Activated CD4-positive, CD25-positive, alpha-beta regulatory T cell treated with anti-CD3 and anti-CD28 coated beads, Interleukin-2, amount 50 U/mL, for 72 hours (primary cell): ENCODE data around the gene C6orf58.
"Not testable (repeated sequence)": the region's sequence is repeated elsewhere in the genome, so short reads cannot be mapped to it uniquely, and the experiment has no call there.

Source experiments
- DNase-seq: peaks from one replicate; pipeline ENCODE4 v3.0.0; 2021

C6orf58 gene

GRCh38 chr6:127593456-127593855, 16.5 kb downstream of the C6orf58 start:
- not testable (repeated sequence) for DNase-seq

- DNase-seq = no peak
Measured at GRCh38 chr6:127606131-127606562, 29.2 kb downstream of the C6orf58 start.

DNA sequence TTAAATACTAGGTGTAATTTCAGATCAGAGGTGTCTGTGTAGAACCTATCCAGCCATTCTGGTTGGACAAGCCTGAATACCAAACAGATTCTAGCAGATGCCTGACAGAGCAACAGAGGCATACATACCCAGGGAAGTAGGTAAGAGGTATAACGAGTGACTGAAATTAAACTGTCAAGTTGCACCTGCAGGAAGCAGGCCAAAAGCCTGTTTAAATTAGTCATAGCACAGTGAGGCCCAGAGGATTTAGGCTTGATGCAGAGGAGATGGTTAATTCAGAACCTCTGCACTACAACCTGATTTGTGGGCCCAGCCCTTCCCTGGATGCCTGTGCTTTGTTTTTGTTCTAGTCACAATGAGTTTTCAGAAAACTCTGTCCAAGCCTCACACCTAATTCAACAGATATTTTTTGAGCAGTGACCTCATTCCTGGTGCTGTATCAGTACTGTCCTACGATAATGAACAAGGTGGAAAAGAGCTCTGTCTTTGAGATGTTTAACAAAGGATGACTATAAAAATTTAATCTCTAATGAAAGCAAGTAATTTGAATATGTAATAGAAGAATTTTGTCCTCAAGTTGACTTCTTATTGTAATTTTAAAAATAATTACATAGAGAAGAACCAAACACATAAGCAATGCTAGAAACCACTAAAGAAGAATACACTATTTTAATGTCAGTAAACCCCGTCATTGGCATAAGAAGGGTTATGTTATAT, 31.7 kb downstream of the C6orf58 start:
- DNase-seq = no peak

- DNase-seq = no peak
Measured at GRCh38 chr6:127618729-127619128, 41.8 kb downstream of the C6orf58 start.

- no peak for DNase-seq
Measured at GRCh38 chr6:127630800-127631199, 53.8 kb downstream of the C6orf58 start.

DNA sequence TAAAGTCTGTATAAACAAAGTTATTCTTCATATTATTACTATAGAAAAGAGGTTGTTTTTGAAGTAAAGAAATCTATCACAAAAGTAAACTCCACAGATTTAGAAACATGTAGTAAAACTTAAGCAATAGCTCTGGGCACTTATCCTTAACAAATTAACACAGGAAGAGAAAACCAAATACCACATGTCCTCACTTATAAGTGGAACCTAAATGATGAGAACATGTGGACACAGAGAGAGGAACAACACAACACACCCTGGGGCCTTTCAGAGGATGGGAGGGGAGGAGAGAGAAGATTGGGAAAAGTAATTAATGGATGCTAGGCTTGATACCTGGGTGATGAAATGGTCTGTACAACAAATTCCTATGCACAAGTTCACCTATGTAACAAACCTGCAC, 57.2 kb downstream of the C6orf58 start:
- DNase-seq = no peak

GRCh38 chr6:127635091-127635490, 58.1 kb downstream of the C6orf58 start:
- no peak for DNase-seq

GRCh38 chr6:127637830-127638409, 60.9 kb downstream of the C6orf58 start:
- no peak for DNase-seq
